Fibroblast of lung (primary cell): ENCODE results near the gene PIK3R1.

Experiments
- EZH2 ChIP-seq: IDR thresholded peaks from 2 replicates; pipeline ENCODE4 v1.5.1; 2012; ENCODE audit warnings: low read length, control low read depth, mild to moderate bottlenecking; ENCODE audit errors: missing control alignments
- TF ChIP-seq, protein P1 (sequence below), 2 donors: IDR thresholded peaks in 1 of 2; conservative IDR thresholded peaks in 1 of 2; 1 replicate in 1 of 2; 2 replicates in 1 of 2; pipeline ENCODE4 v1.5.1; 2011 to 2012; ENCODE audit warnings: low read length in 2 of 2, control low read depth in 1 of 2, inconsistent platforms in 1 of 2, low read depth in 1 of 2, mild to moderate bottlenecking in 1 of 2

- TF ChIP-seq, protein P1, sequence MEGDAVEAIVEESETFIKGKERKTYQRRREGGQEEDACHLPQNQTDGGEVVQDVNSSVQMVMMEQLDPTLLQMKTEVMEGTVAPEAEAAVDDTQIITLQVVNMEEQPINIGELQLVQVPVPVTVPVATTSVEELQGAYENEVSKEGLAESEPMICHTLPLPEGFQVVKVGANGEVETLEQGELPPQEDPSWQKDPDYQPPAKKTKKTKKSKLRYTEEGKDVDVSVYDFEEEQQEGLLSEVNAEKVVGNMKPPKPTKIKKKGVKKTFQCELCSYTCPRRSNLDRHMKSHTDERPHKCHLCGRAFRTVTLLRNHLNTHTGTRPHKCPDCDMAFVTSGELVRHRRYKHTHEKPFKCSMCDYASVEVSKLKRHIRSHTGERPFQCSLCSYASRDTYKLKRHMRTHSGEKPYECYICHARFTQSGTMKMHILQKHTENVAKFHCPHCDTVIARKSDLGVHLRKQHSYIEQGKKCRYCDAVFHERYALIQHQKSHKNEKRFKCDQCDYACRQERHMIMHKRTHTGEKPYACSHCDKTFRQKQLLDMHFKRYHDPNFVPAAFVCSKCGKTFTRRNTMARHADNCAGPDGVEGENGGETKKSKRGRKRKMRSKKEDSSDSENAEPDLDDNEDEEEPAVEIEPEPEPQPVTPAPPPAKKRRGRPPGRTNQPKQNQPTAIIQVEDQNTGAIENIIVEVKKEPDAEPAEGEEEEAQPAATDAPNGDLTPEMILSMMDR (conservative IDR thresholded peaks at IDR 0.05 in 1 of 2, IDR thresholded peaks at IDR 0.05 in 1 of 2; ENCODE audit: low read depth in 1 of 2, low read length in 2 of 2), result no peak
- TF ChIP-seq EZH2, result no peak
These were observed 61.2 kb downstream of the PIK3R1 start for GRCh38 chr5:68276740-68277139.
